ENCODE results near the gene IFNA13.

Gene IFNA13

DNA sequence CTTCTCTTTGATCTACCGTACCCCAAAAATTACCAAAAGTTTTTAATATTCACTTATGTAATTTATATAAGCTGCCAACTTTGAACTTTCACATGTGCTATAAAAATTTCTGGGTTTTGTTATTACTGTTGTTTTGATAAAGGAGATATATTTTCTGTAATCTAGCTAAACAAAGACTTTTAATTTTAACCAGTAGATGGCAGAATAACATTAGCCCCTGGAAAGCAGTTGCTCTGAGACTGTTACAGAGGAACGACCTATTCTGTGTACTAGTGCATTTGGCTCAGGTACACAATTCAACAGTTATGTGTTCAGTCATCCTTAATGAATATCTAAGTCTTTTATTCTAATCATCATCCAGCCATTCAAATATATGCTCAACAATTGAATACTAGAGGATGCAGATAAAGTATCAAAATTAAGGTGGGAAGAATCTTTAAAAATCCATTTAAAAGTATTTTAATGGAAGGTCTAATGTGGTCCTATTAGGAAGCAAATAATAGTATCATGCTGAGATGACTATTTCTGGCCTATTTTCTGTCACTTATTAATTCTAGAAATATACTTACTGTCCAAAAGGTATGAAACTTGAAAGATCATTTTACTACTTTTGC, 41.2 kb downstream of the IFNA13 start:
- Histone ChIP-seq H3K36me3 (ENCODE audit: control insufficient read depth, insufficient read depth, low read length) (peaks cover 22% of the 10 kb centered on the region), H3K27me3 (replicated peaks; ENCODE audit: control insufficient read depth, insufficient read depth, low read length, poor library complexity, severe bottlenecking) (no peaks in the 10 kb centered on the region), H3K27ac (ENCODE audit: insufficient read depth, low read length, poor library complexity, severe bottlenecking) (peak overlapping the region; percentile 22), H3K4me3 (ENCODE audit: insufficient read depth, low read depth, low read length, poor library complexity, severe bottlenecking) (no peak overlapping the region), H3K4me1 (ENCODE audit: control insufficient read depth, insufficient read depth, low read length, poor library complexity, severe bottlenecking) (peaks cover 9% of the 10 kb centered on the region), H3K9me3 (ENCODE audit: control insufficient read depth, low read length) (no peaks in the 10 kb centered on the region)
- DNase-seq, result no peak

DNA sequence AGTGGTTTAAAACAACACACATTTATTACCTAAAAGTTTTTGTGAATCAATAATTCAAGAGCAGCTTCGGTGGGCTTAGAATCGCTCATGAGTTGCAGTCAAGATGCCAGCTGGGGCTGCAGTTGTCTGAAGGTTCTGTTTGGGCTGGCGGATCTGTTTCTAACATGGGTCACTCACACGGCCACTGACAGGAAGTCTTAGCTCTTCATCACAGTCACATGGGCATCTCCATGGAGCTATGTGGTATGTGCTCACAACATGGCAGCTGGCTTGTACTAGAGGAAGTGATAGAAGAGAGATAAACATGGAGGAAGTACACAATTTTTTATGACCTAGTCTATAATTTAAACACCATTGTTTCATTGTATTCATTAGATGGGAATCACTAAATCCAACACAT, 43.8 kb downstream of the IFNA13 start:
- no peak overlapping the region for H3K27ac ChIP-seq (ENCODE audit: insufficient read depth, low read length, poor library complexity, severe bottlenecking)
- H3K4me3 ChIP-seq (ENCODE audit: insufficient read depth, low read depth, low read length, poor library complexity, severe bottlenecking), result no peak overlapping the region
- H3K27me3 ChIP-seq (replicated peaks; ENCODE audit: control insufficient read depth, insufficient read depth, low read length, poor library complexity, severe bottlenecking), result no peaks in the 10 kb centered on the region
- peaks cover 22% of the 10 kb centered on the region for H3K36me3 ChIP-seq (ENCODE audit: control insufficient read depth, insufficient read depth, low read length)
- H3K4me1 ChIP-seq (ENCODE audit: control insufficient read depth, insufficient read depth, low read length, poor library complexity, severe bottlenecking), result peaks cover 9% of the 10 kb centered on the region
- DNase-seq, result no peak
- no peaks in the 10 kb centered on the region for H3K9me3 ChIP-seq (ENCODE audit: control insufficient read depth, low read length)

DNA sequence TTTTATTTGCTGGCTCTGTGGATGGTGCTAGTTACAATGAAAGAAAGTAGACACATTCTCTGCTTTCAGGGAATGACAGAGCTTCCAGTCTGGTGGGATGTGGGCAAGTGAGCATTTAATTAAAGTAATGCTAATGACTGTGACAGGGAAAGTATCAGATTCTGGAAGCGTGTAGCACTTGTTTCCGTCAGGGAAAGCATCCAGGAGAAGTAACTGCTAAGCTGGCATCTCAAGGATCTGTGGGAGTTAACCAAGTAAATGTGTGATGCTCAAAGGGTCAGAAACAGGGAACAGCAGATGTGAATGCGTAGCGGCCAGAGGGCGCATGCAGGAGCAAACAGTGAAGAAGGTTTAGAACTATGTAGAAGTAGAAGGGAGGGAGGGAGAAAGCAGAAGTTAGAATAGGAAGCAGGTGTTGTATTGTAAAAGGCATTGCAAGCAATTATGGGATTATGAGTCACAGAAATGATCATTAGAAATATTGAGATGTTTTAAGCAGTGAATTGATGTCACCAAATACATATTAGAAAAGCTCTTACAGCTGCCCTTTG, 44.9 kb downstream of the IFNA13 start:
- peaks cover 22% of the 10 kb centered on the region for H3K36me3 ChIP-seq (ENCODE audit: control insufficient read depth, insufficient read depth, low read length)

DNA sequence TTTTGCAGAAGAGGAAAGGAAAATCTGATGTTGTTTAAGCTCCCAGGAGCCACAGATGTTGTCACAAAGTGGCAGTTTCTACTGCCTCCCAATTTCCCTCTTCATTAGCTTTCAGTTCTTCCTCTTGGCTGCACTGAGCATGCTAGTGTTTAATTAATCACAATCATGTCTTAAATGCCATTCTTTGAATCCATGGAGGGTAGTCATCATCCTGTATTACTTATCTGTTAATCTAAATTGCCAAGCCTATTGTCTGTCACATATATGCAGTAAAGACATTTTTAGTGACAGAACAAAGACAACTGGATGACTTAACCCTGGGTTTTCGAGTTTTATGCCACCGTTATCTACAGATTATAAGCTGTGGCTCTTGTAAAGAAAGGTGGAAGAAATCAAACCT, 47.4 kb downstream of the IFNA13 start:
- H3K4me1 ChIP-seq (ENCODE audit: control insufficient read depth, insufficient read depth, low read length, poor library complexity, severe bottlenecking), result no peaks in the 10 kb centered on the region
- no peak for DNase-seq
- H3K9me3 ChIP-seq (ENCODE audit: control insufficient read depth, low read length), result no peaks in the 10 kb centered on the region
- H3K36me3 ChIP-seq (ENCODE audit: control insufficient read depth, insufficient read depth, low read length), result peaks cover 17% of the 10 kb centered on the region
- no peaks in the 10 kb centered on the region for H3K27me3 ChIP-seq (replicated peaks; ENCODE audit: control insufficient read depth, insufficient read depth, low read length, poor library complexity, severe bottlenecking)
- H3K27ac ChIP-seq (ENCODE audit: insufficient read depth, low read length, poor library complexity, severe bottlenecking), result no peak overlapping the region
- H3K4me3 ChIP-seq (ENCODE audit: insufficient read depth, low read depth, low read length, poor library complexity, severe bottlenecking), result no peak overlapping the region

More for the DNA sequence above, 44.9 kb downstream of the IFNA13 start:
- Histone ChIP-seq H3K4me1 (ENCODE audit: control insufficient read depth, insufficient read depth, low read length, poor library complexity, severe bottlenecking) (peaks cover 9% of the 10 kb centered on the region), H3K9me3 (ENCODE audit: control insufficient read depth, low read length) (no peaks in the 10 kb centered on the region), H3K27ac (ENCODE audit: insufficient read depth, low read length, poor library complexity, severe bottlenecking) (no peak overlapping the region), H3K27me3 (replicated peaks; ENCODE audit: control insufficient read depth, insufficient read depth, low read length, poor library complexity, severe bottlenecking) (no peaks in the 10 kb centered on the region), H3K4me3 (ENCODE audit: insufficient read depth, low read depth, low read length, poor library complexity, severe bottlenecking) (no peak overlapping the region)
- no peak for DNase-seq

DNA sequence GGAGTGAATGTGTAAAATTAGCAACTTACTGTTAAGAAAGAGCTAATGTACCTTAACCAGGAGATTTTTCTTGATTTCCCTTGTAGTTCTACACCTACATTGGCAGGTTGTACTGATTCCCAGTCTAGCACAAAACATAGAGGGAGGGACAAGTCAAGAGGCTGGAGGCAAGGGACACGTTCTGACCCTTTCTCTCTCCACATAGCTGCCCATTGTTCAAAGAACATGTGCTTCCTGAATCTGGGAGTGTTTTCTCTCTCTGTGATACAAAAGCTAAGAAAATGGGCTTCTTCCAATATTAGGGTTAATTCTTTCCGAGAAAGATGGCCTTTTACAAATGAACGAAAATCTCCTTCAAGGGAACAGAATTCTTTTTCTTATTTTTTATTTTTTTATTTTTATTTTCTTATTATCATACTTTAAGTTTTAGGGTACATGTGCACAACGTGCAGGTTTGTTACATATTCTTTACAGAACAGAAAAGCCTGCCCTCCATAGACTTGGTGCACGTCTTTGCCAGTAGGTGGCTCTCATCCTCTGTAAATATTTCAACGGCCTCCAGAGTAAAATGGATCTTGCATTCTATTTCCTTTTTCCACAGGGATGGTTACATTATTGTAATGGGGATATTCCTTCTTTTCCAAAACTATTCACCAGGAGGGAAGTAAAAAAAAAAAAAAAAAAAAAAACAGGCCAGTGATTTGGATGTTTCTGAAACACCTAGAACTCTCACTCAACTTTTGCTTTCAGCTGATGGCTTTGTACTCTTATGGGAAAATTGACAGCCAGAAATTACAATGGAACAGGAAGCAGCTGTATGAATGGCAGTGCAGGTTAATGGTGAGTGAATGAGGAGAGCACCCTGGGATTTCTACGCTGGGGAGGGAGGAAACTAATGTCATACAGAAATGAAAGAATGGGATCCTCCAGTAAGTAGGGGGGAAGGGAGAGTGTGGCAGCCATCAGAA, 49.6 kb downstream of the IFNA13 start:
- Histone ChIP-seq H3K36me3 (ENCODE audit: control insufficient read depth, insufficient read depth, low read length) (peaks cover 5% of the 10 kb centered on the region), H3K4me1 (ENCODE audit: control insufficient read depth, insufficient read depth, low read length, poor library complexity, severe bottlenecking) (no peaks in the 10 kb centered on the region), H3K9me3 (ENCODE audit: control insufficient read depth, low read length) (no peaks in the 10 kb centered on the region), H3K27ac (ENCODE audit: insufficient read depth, low read length, poor library complexity, severe bottlenecking) (no peak overlapping the region), H3K27me3 (replicated peaks; ENCODE audit: control insufficient read depth, insufficient read depth, low read length, poor library complexity, severe bottlenecking) (no peaks in the 10 kb centered on the region), H3K4me3 (ENCODE audit: insufficient read depth, low read depth, low read length, poor library complexity, severe bottlenecking) (no peak overlapping the region)
- DNase-seq, result no peak

All from effector memory CD4-positive, alpha-beta T cell (primary cell).